ENCODE data around the gene DAAM1.

DAAM1 gene

DNA sequence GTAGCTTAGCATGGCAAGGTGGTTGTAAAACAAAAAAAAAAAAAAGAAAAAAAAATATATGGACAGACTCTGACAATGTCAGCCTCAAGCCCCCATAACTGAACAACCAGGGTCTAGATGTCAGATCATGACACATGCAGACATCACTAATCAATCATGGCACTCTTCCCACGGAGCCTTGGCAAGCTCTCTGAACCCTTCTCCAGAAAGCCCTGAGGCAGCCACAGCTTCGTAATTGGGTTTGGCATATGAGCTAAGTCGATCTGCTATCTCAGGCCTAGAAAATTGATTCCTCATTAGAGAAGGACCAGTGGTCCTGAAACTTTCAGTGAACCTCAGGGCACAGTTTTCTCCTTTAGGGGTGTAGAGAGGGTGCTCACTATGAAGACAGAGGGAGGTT, 164.5 kb downstream of the DAAM1 start:
- POLR2A ChIA-PET, result no interaction called here
- TF ChIP-seq, protein P1, sequence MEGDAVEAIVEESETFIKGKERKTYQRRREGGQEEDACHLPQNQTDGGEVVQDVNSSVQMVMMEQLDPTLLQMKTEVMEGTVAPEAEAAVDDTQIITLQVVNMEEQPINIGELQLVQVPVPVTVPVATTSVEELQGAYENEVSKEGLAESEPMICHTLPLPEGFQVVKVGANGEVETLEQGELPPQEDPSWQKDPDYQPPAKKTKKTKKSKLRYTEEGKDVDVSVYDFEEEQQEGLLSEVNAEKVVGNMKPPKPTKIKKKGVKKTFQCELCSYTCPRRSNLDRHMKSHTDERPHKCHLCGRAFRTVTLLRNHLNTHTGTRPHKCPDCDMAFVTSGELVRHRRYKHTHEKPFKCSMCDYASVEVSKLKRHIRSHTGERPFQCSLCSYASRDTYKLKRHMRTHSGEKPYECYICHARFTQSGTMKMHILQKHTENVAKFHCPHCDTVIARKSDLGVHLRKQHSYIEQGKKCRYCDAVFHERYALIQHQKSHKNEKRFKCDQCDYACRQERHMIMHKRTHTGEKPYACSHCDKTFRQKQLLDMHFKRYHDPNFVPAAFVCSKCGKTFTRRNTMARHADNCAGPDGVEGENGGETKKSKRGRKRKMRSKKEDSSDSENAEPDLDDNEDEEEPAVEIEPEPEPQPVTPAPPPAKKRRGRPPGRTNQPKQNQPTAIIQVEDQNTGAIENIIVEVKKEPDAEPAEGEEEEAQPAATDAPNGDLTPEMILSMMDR (IDR thresholded peaks at IDR 0.05; ENCODE audit: insufficient read depth, low read length, missing control alignments), result no peak
- CTCF ChIA-PET, result interaction anchor here (0.8 to 1.5 kb wide), 2 partner anchors 10 to 39 kb away, joined by 3 read pairs; no protein-coding TSS in a partner anchor
- DNase-seq (ENCODE audit: low read depth, low spot score), result no peak
- H3K4me3 ChIP-seq (ENCODE audit: low read depth, low read length), result no peak overlapping the region

DNA sequence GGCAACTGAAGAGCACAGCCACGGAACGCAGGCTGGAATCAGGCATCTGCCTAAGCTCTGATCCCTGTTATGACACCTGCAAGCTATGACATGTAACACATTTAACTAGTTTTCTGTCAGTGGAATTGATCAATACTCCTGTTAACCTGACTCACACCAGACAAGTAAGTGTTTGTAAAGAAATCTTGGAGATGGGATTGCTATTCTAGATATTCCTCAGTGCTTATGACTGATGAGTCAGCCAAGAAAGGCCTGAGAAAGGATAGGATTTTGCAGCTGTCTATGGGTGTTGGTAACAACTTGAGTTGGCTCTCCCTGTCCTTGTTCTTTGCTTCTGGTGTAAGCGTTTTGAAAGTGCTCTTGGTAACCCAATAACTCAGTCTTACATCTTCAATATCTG, 166.2 kb downstream of the DAAM1 start:
- ChIA-PET CTCF (no interaction called here), POLR2A (no interaction called here)
- peak; percentile 36 for DNase-seq (ENCODE audit: low read depth, low spot score)

DNA sequence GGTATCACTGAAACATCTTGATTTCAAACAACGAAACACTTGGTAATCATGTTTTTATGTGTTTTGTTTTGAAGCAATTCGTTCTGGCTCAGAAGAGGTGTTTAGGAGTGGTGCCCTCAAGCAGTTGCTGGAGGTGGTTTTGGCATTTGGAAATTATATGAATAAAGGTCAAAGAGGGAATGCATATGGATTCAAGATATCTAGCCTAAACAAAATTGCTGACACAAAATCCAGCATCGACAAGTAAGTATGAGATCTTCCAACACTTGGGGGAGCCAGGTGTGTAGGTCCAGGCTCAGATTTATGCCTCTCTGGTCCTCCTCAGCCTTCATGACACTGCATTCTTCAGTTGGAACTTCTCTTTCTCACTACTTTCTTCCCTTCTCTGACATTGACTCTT, 166.6 kb downstream of the DAAM1 start:
- ChIA-PET CTCF (no interaction called here), POLR2A (no interaction called here)
- H3K4me3 ChIP-seq (ENCODE audit: low read depth, low read length), result no peak overlapping the region
- TF ChIP-seq, protein P1 (IDR thresholded peaks at IDR 0.05; ENCODE audit: insufficient read depth, low read length, missing control alignments), result no peak
- DNase-seq (ENCODE audit: low read depth, low spot score), result no peak

More for the DNA sequence above, 166.2 kb downstream of the DAAM1 start:
- no peak overlapping the region for H3K4me3 ChIP-seq (ENCODE audit: low read depth, low read length)
- TF ChIP-seq, protein P1 (IDR thresholded peaks at IDR 0.05; ENCODE audit: insufficient read depth, low read length, missing control alignments), result no peak

DNA sequence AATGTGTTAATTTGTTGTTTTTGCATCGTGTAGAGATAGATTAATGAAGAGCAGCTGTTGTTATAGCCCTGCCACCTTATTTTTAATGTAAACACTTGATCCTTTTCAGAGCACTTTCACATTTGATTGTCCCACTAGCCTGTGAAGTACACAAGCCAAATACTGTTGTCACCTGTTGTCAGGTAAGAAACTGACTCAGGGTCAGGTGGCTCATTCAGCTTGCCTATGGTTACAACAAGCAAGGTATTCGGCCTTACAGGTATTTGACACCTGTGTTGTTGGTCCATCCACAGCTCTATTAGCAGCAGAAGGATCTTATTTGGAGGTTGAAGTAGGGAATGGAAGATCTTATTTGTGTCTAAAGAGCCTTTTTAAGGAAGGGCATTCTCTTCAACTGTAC, 167.8 kb downstream of the DAAM1 start:
- POLR2A ChIA-PET, result no interaction called here
- TF ChIP-seq, protein P1 (IDR thresholded peaks at IDR 0.05; ENCODE audit: insufficient read depth, low read length, missing control alignments), result no peak
- CTCF ChIA-PET, result no interaction called here
- no peak for DNase-seq (ENCODE audit: low read depth, low spot score)
- H3K4me3 ChIP-seq (ENCODE audit: low read depth, low read length), result no peak overlapping the region

DNA sequence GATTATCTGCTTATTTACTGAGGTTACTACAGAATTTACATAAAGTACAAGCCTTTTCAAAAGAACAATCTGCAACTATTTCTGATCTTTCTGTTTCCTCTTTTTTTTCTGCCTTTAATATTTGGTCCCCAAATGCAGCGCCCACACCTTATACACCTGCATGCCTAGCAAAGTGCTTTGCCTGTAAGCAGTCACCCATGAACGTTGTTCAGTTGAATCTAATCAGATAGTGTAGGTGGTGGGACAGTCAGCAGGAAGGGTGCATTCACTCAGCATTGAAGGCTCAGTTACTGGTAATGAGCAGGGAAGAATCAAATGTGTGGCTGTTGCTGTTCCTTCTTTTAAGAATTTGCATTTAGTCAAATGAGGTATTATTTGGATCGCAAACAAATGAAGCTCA, 168.3 kb downstream of the DAAM1 start:
- DNase-seq (ENCODE audit: low read depth, low spot score), result no peak
- no peak overlapping the region for H3K4me3 ChIP-seq (ENCODE audit: low read depth, low read length)
- ChIA-PET CTCF (no interaction called here), POLR2A (no interaction called here)
- TF ChIP-seq, protein P1 (IDR thresholded peaks at IDR 0.05; ENCODE audit: insufficient read depth, low read length, missing control alignments), result no peak

DNA sequence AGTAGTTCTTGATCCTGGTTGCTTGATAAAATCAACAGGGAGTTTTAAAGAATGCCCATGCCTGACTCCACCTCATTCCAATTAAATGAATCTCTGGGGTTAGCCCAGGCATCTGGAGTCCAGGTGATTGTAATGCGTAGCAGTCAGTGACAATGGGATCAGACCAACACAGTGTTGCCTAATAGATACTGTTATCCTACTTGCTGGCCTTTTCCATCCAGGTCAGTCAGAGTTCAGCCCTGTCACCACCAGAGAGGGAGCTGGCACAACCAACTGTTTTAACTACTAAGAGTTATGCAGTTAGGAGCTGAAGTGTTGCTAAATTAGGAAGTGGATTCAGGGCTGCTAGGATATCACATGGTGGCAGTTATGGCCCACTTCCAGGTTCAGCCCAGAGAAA, 169.6 kb downstream of the DAAM1 start:
- TF ChIP-seq, protein P1 (IDR thresholded peaks at IDR 0.05; ENCODE audit: insufficient read depth, low read length, missing control alignments), result no peak
- ChIA-PET POLR2A (no interaction called here), CTCF (interaction anchor here (1.3 kb wide), 1 partner anchor 11 kb away, joined by 4 read pairs; no protein-coding TSS in a partner anchor)
- H3K4me3 ChIP-seq (ENCODE audit: low read depth, low read length), result no peak overlapping the region
- peak; percentile 58 for DNase-seq (ENCODE audit: low read depth, low spot score)
